GM18858 (cell line): ENCODE measurements around the gene SEMA4A.
"Not testable (repeated sequence)": the region's sequence is repeated elsewhere in the genome, so short reads cannot be mapped to it uniquely, and the experiment has no call there.

Experiments
- ATAC-seq: cut with Tn5 transposase; IDR thresholded peaks from one replicate; pipeline ENCODE4 v1.9.1; 2021; ENCODE audit not compliant: unreplicated experiment

Gene SEMA4A

DNA sequence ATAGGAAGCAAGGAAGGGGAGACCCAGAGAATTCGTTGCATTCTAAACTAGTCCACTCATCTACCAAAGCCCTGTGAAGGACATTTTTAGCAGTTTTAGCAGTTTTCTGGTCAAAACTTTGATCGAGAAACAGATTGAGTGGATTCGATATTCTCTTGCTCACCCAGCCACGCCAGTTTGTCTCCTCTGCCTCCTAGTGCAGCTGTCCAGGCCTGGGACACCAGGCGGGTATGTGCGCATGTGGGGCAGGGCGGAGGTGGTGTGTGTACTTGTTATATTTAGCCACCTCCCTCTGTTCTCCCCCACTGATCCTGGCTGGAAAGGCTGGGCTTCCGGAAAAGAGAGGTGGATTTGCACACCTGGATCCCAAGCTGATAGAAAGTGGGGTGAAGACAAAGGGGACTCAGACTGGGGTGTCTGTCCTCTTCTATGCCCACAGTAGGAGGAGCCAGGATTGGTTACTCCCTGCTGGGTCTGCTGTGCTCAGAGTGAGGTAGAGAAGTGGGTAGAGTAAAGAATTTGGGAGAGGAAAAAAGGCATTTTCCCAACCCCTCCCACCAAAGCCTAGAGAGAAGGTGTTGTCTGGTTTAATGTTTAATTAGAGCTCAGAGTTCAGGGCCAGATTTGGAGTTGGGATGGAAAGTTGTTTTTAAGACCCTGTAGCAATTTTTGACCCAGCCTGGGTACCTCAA, 35.1 kb upstream of the SEMA4A start:
- no peak for ATAC-seq

DNA sequence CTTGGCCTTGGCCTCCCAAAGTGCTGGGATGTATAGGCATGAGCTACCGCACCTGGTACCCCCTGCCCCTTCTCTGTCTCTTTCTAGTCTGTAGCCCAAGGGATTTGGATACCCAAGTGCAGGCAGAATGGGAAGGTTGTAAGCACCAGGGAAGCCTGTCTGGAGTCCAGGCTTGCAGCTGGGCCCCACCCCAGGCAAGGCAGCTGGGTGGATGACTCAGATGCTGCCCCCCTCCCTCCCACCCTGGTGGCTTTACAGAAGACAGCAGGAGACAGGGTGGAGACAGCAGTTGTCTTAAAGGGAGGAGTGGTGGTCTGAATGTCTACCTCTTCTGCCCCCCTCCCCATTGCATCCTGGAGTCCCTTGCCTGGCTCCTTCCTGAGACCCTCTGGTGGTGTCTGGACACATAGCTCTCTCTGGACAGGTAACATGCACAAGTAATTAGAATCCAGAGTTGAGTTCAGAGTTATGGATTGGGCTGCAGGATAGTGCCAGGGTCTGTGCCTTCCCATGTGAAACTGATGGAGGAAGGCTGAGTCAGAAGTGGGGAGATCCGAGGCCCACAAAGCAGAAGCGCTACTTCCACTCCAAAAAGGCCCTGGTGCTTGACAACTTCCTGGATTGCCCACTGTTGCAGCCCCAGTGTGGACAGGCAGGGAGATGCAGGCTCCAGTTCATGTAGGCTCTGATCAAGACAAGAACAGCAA, 33.7 kb upstream of the SEMA4A start:
- ATAC-seq, result no peak

DNA sequence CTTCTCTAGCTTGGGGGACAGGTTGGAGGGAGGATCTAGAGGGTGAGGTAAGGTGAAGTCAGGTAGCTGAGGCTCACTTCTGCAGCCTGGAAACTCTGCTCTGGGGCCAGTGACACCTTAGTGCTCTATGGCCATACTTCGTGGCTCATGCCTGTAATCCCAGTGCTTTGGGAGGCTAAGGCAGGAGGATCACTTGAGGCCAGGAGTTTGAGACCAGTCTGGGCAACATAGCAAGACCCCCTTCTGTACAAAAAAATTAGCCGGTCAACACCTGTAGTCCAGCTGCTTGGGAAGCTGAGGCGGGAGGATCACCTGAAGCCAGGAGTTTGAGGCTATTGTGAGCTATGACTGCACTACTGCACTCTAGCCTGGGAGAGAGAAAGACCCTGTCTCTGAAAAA, 33.1 kb upstream of the SEMA4A start:
- ATAC-seq, result no peak

DNA sequence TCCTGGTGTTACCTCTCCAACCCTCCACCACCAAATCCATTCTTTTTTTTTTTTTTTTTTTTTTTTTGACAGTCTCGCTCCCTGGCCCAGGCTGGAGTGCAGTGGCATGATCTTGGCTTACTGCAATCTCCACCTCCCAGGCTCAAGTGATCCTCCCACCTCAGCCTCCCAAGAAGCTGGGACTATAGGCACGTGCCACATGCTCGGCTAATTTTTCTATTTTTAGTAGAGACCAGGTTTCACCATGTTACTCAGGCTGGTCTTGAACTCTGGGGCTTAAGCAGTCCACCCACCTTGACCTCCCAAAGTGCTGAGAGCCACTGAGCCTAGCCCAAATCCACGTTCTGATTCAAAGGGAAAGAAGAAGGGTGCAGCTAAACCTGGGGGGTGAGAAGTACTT, 32.4 kb upstream of the SEMA4A start:
- not testable (repeated sequence) for ATAC-seq

DNA sequence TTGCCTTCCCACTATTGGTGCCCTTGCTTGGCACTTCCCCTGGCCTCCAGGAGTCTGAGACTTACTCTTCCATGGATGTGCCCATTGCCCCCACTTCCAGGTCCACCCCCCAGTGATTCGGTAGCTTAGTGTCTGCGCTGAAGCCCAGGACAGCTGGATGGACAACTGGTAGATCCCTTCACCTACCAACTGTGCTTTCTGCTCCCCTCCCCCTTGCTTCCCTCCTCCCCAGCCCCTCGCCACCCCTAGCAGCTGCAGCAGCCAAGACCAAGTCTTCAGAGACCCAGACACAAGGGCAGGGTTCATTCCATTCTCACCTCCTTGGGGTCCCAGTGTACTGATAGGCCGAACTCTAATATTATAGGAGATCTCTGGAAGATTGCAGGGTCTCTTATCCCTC, 31.9 kb upstream of the SEMA4A start:
- ATAC-seq, result no peak

DNA sequence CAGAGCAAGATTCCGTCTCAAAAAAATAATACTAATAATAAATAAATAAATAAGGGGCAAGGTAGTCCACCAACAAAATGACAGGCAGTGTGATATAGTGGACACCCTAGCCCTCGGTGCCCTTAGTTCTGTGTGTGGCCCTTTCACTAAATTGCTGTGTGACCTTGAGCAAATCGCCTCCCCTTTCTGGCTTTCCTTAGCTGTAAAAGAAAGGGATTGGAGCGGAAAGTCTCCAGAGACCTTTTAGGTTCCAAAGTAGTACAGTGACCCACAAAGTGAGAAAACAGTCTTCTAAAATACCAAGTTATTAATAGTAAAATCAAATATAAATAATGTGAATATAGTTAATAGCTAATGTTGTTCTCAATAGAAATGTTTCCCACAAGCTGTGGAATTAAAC, 31.3 kb upstream of the SEMA4A start:
- ATAC-seq, result no peak

DNA sequence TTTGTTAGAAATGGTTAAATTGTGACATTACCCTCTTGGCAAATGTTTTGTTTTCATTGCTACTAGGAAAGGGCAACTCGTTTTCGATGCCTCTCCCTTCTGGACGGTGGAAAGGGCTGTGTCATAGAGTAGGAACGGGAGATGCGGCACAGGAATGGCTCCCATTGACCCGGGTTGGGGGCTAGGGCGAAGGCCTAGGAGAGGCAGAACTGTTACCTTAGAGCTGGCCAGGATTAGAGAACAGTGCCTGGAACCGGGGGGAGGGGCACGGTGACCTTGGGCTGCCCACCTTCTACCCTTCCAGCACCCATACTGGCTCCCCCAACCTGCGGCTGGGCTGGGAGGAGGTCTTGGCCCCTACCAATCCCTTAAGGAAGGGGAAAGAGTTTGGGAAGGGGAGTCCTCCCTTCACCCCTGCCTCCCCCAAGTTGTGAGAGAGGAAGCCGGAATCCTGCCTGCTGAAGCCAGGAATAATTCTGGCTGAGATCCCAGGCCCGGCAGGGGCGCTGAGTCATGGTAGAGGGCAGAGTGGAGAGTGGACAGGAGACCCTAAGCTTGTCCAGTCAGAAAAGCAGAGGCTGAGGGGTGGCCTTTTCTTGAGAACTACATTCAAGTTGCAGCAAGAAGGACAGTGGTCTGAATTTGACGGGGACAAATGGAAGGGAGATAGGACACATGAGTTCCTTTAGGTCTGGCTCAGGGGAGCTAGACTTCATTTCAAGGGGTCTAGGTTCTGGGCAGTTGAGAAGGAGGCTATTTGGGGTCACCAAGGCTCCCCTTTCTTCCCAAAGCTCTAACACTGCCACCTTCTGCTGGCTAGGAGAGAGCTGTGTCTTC, 30.6 kb upstream of the SEMA4A start:
- ATAC-seq, result no peak

DNA sequence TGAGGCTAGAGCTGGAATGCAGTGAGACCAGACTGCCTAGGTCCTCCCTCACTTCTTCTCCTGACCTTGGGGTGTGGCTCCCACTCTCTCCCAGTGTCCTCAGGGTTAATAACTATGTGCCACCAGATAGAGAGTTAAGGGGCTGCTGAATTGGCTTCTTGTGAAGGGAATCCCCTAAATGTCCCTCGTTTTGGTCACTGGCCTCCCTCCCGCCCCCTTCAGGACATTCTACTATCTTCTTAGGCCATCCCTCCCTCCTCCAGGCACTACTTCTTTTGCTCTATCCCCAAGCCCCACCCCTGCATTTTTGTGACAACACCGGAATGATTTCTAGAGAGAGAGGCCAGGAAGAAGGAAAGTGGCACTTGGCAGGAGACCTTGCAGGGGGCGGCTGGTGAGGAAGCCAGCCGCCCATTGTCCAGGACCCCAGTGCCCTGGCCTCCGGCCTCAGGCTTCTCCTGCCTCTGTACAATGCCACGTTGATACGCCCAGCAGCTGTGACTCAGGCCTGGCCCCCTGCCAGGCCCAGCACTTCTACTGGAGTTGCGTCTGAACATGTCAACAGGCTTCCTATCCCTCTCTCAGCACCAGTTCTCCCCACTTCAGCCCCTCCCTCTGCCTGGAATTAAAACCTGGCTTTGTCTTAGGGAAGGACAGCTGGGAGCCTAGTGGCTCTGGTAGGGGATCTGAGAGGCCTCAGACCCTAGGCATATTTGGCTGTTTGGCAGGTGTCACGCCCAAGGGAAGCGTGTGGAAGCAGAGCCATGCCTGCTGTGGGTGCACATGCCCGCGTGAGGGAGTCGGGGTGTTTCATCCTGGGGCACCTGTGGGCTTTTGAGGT, 29.8 kb upstream of the SEMA4A start:
- no peak for ATAC-seq

DNA sequence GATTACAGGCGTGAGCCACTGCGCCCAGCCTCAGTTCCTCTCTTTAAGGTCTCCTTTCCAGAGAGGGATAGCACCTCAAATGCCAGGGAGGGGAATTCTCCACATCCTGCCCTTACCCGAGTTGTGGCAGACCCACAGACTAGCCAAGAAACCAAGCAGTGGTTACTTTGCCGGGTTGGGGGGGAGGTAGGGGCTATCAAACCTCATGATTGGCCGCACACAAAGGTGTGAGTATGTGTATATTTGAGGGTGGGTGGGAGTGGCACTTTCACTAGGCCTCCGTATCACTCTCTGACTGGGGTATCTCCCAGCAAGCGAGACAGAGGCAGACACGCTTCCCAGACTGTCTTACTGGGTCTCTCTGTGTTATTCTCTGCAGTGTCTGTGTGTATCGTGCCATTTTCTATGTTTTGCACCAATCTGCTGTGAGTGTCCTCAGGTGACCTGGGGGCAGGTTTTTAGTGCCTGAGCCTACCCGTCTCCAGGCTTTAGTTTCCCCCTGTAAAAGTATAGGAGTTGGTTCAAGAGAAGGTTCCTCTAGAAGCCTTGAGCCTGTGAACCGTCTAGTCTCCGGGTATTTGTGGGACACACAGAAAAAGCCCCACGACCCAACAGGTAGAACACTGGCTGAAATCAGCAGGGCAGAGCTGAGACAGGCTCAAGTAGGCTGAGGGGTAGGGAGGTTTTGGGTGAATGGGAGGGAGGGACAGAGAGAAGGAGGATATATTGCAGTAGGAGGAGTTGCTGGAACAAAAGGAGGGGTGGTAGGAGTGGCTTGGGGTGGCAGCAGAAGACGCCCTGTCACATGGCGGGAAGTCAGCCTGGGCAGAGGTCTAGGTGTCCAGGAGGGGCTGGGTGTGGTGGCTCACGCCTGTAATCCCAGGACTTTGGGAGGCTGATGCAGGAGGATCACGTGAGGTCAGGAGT, 28.6 kb upstream of the SEMA4A start:
- no peak for ATAC-seq

DNA sequence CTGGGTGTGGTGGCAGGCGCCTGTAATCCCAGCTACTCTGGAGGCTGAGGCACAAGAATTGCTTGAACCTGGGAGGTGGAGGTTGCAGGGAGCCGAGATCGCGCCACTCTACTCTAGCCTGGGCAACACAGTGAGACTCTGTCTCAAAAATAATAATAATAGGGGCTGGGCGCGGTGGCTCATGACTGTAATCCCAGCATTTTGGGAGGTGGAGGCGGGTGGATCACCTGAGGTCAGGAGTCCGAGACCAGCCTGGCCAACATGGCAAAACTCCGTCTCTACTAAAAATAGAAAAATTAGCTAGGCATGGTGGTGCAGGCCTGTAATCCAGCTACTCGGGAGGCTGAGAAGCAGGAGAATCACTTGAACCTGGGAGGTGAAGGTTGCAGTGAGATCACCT, 27.8 kb upstream of the SEMA4A start:
- not testable (repeated sequence) for ATAC-seq

DNA sequence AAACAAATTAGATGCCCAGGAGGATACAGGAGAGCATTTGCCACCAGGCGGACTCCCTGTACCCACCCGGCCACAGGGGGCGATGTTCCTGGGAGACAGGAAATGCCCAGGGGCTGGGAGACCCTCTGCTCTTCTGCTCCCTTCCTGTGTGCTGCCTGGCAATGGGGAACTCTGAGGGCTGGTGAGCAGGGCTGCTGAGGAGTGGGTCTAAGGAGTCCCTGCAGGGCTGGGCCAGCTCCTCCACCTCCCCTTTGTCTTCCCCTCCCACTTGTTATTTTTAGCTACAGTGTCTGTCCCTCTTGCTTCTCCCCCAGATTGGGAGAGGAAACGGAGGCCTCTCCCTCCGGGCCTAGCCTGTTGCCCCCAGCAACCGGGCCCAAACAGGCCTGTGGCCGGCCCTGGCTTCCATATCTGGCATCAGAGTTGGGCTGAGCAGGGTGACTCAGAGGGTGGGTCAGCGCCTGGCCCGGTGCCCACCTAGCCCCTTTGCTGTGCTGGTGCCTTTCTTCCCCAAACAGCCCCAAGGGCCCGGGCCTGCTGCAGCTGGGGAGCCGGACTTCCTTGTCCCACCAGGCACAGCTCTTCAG, 27.2 kb upstream of the SEMA4A start:
- no peak for ATAC-seq

DNA sequence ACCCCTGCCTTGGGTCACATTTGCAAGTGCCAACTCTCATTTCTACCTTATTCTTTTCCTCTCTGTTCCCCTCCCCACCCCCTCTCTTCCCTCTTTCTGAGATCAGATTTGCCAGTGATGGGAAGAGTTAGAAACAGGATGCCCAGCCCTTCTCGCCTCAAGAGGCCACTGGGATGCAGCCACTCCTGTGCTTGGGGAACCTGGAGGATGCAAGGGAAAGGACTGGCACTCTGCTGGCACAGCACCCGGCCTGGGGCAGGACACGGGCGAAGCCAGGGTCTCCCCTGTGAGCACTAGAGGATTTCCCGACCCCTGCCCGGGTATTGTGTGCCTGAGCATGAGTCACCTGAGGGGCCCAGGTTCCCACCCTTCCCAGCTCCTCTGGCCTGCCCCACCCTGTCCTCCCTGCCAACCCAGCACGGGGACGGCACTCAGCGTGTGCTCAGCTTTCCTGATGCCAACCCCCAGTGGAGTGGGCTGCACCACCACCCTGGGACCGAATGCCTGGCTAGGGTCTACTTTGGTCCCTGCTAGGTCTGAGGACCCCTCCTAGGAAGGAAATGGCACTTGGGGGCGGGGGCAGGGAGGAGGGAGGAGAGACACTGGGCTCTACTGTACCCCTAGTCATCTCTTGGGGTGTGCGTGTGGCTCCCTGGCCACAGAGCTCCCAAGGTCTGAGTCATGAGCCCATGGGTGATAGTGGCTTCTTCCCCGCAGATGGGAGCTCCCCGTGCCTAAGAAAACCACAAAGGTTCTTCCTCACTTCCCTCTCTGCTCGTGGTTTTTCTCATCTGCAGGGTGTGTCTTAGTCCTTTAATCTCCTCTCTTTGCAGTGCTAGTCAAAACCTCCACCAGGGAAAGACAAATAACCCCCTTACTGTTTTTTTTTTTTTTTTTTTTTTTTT, 26.5 kb upstream of the SEMA4A start:
- ATAC-seq, result no peak

DNA sequence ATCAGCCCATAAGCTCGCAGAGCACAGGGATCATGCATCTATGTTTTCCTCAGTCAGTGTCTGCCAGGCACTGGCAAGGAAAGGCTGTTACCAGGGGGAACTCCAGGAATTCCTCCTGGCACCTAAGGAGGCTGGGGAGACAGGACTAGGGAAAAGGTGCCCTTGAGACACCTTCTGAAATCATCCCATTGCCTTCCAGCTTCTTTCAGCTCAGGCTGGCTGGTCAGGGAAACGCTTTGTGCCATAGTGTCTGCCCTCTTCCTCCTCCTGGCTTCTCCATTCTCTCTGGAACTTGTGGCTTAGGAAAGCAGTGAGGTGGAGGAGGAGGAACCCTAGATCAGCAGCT, 25.1 kb upstream of the SEMA4A start:
- ATAC-seq, result no peak

DNA sequence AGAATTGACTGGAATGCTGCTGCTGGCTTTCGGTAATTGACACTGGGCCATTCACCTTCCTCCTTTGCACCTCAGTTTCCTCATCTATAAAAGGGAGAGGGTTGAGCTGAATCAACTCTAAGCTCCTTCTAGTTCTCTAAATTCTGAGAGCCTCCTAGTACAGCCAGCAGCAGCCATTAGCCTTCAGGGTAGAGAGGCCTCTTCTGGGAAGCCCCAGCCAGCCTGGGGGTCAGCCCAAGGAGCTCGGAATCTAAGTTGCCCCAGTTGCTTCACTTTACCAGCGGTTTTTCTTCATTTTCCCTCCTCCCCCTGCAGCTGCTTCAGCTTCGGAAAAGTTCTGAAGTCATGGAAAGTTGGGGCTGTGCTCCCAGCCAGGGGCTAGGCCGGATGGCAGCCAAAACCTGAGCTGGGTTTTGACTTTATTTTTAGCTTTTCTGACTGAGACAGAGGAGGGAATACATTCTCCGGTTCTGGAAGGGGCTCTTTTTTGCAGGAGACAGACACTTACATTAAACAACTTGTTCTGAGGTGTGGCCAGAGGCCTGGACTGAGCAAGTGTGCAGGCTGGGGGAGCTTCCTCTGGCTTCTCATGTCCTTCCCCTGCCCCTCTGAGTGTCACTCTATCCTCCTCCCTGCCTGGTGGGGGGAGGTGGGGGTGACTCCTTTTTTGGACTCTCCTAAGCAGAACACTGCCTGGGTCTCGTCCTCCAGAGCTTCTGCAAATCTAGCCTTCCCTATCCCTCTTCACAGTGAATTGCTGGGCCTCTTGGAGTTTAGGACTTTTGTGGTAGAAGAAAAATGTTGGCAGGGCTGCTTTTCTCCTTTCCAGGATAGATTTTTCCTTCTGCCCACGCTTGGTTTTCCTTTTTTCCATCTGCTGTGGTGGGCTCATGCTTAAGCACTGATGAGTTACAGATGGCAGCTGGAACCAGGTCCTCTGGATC, 24.5 kb upstream of the SEMA4A start:
- ATAC-seq, result no peak

DNA sequence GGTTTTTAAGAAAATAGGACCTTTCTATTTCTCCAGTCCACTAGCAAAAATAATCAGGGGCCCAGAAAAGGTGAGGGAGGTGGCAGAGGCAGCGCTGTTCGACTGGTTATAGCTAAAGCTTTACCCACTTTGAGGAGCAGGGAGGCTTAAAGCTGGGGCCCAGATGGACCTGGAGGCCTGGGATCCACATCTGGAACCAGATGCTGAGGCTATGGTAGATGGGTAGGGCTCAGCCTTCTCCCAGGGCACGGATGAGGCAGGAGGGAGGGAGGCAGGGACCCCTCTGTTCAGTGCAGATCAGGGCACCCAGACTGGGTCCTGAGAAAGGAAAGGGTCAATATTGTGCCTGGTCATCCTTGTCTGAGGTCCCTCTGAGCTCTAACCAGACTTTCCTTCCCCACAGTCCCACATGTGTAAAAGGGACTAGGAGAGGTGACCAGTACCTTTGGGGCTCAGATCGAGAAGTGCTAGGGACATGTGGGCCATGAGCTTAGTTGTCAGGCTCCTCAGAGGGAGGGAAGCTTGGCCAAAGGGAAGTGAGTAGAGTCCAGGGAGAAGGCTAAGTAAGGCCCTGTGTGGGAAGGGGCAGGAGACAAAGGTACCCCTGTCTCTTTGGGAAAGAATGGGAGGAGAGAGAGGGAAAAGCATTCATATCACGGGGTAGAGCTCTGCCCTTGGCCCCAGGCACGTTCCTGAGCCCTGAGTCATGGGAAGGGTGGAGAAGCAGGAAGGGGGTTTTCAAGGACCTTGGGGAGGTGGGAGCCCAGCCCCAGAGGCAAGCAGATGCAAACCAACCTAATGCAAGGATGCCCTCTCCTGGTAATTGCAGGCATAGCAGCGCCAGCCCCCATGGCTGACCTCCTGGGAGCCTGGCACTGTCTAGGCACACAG, 23.5 kb upstream of the SEMA4A start:
- no peak for ATAC-seq

DNA sequence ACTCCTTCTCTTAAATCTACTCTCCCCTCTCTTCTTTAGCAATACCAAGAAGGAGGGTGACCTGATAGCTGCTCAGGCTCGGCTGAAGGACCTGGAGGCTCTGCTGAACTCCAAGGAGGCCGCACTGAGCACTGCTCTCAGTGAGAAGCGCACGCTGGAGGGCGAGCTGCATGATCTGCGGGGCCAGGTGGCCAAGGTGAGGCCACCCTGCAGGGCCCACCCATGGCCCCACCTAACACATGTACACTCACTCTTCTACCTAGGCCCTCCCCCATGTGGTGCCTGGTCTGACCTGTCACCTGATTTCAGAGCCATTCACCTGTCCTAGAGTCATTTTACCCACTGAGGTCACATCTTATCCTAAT, 22.8 kb upstream of the SEMA4A start:
- ATAC-seq, result no peak
